Measurements from ENCODE around the gene RING1.

The RING1 gene

GRCh38 chr6:33171016-33171879 is 37.1 kb upstream of the RING1 start:
- no peak for DNase-seq (ENCODE audit: extremely low spot score, insufficient read length, low read depth)
- FAIRE-seq = no peak

GRCh38 chr6:33171880-33172687 is 36.2 kb upstream of the RING1 start:
- FAIRE-seq (no peak), DNase-seq (ENCODE audit: extremely low spot score, insufficient read length, low read depth) (no peak)

GRCh38 chr6:33172688-33173534 is 35.4 kb upstream of the RING1 start:
- peak; percentile 47 for DNase-seq (ENCODE audit: extremely low spot score, insufficient read length, low read depth)
- FAIRE-seq = peak; percentile 82

- DNase-seq (ENCODE audit: extremely low spot score, insufficient read length, low read depth) (no peak), FAIRE-seq (no peak)
These were observed 34.6 kb upstream of the RING1 start for GRCh38 chr6:33173535-33174180.

GRCh38 chr6:33174784-33175183 is 33.5 kb upstream of the RING1 start:
- FAIRE-seq (no peak), DNase-seq (ENCODE audit: extremely low spot score, insufficient read length, low read depth) (no peak)

GRCh38 chr6:33175436-33176069 is 32.7 kb upstream of the RING1 start:
- DNase-seq (ENCODE audit: extremely low spot score, insufficient read length, low read depth) (no peak), FAIRE-seq (no peak)

- FAIRE-seq = no peak
- DNase-seq (ENCODE audit: extremely low spot score, insufficient read length, low read depth) = no peak
These were observed 31.4 kb upstream of the RING1 start for GRCh38 chr6:33176906-33177305.

GRCh38 chr6:33177552-33178446 is 30.5 kb upstream of the RING1 start:
- DNase-seq (ENCODE audit: extremely low spot score, insufficient read length, low read depth) (no peak), FAIRE-seq (no peak)

GRCh38 chr6:33178755-33179475 is 29.4 kb upstream of the RING1 start:
- FAIRE-seq = no peak

GRCh38 chr6:33181141-33181540 is 27.2 kb upstream of the RING1 start:
- DNase-seq (ENCODE audit: extremely low spot score, insufficient read length, low read depth) (no peak), FAIRE-seq (no peak)

More at GRCh38 chr6:33178755-33179475, 29.4 kb upstream of the RING1 start:
- no peak for DNase-seq (ENCODE audit: extremely low spot score, insufficient read length, low read depth)

GRCh38 chr6:33183071-33183683 is 25.1 kb upstream of the RING1 start:
- peak; percentile 67 for FAIRE-seq
- DNase-seq (ENCODE audit: extremely low spot score, insufficient read length, low read depth) = no peak

- no peak for FAIRE-seq
- DNase-seq (ENCODE audit: extremely low spot score, insufficient read length, low read depth) = no peak
These were observed 23.1 kb upstream of the RING1 start for GRCh38 chr6:33185190-33185589.

- FAIRE-seq = no peak
- DNase-seq (ENCODE audit: extremely low spot score, insufficient read length, low read depth) = no peak
These were observed 22.6 kb upstream of the RING1 start for GRCh38 chr6:33185654-33186187.

GRCh38 chr6:33187809-33188208 is 20.5 kb upstream of the RING1 start:
- DNase-seq (ENCODE audit: extremely low spot score, insufficient read length, low read depth) = no peak
- no peak for FAIRE-seq

- DNase-seq (ENCODE audit: extremely low spot score, insufficient read length, low read depth) (no peak), FAIRE-seq (no peak)
These were observed 19.1 kb upstream of the RING1 start for GRCh38 chr6:33189164-33189563.

GRCh38 chr6:33189625-33190448 is 18.5 kb upstream of the RING1 start:
- DNase-seq (ENCODE audit: extremely low spot score, insufficient read length, low read depth) (no peak), FAIRE-seq (no peak)

Data from GM18507 (cell line).